Sigmoid colon (tissue), 4 donors: ENCODE data around the gene ERAL1.

ENCODE experiments used
- CTCF ChIP-seq, 4 experiments: fragments of 450-650 bp in 3 of 4; fragments of 200-600 bp in 1 of 4; IDR thresholded peaks; one replicate each; pipeline ENCODE4 v1.5.1; 2016 to 2019; ENCODE audit warnings: antibody characterized with exemption in 4 of 4, mild to moderate bottlenecking in 3 of 4, moderate library complexity in 2 of 4
- EP300 ChIP-seq, 4 donors: sonication (generic); formaldehyde crosslinking; IDR thresholded peaks; one replicate each; pipeline ENCODE4 v1.6.1; 2017; ENCODE audit warnings: antibody characterized with exemption in 4 of 4
- POLR2A ChIP-seq, 2 donors: fragments of 450-650 bp; IDR thresholded peaks; one replicate each; pipeline ENCODE4 v1.6.1; 2016; ENCODE audit warnings: antibody characterized with exemption in 2 of 2, mild to moderate bottlenecking in 2 of 2, moderate library complexity in 2 of 2
- POLR2AphosphoS5 ChIP-seq, 4 donors: sonication (generic); formaldehyde crosslinking; IDR thresholded peaks; one replicate each; pipeline ENCODE4 v1.6.1; 2017; ENCODE audit warnings: antibody characterized with exemption in 4 of 4

GRCh38 chr17:28860363-28860808 is 5.6 kb downstream of the ERAL1 start:
- TF ChIP-seq CTCF (IDR thresholded peaks at IDR 0.05) (no peak), EP300 (IDR thresholded peaks at IDR 0.05) (no peak), POLR2A (IDR thresholded peaks at IDR 0.05) (no peak), POLR2AphosphoS5 (IDR thresholded peaks at IDR 0.05) (no peak)
